GM18511 (cell line): Measurements from ENCODE around the gene ZNF417.
"Not testable (repeated sequence)": the region's sequence is repeated elsewhere in the genome, so short reads cannot be mapped to it uniquely, and the experiment has no call there.

Experiments used
- ATAC-seq: cut with Tn5 transposase; IDR thresholded peaks from one replicate; pipeline ENCODE4 v1.9.1; 2021; ENCODE audit warnings: mild to moderate bottlenecking, moderate library complexity; ENCODE audit not compliant: unreplicated experiment

ZNF417 gene

DNA sequence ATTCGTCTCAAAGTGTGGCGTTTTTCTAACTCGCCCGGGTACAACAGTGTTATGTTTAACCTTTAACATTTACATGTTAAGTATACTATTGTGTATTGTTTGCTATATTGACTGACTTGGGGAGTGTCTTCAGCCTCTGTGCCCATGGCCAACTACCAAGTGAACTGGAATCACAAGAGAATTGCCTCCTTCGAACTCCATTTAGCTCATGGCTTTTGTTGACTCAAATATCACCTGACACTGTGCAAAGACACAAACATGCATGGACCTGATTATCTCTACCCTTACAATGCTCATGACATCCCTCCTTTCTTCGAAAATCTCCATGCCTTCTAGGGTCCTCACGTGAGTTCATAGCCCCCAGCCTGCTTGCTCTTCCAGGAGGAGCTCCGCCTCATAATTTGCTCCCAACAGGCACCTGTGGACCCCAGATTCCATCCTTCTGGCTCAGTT is 28.3 kb downstream of the ZNF417 start:
- no peak for ATAC-seq

DNA sequence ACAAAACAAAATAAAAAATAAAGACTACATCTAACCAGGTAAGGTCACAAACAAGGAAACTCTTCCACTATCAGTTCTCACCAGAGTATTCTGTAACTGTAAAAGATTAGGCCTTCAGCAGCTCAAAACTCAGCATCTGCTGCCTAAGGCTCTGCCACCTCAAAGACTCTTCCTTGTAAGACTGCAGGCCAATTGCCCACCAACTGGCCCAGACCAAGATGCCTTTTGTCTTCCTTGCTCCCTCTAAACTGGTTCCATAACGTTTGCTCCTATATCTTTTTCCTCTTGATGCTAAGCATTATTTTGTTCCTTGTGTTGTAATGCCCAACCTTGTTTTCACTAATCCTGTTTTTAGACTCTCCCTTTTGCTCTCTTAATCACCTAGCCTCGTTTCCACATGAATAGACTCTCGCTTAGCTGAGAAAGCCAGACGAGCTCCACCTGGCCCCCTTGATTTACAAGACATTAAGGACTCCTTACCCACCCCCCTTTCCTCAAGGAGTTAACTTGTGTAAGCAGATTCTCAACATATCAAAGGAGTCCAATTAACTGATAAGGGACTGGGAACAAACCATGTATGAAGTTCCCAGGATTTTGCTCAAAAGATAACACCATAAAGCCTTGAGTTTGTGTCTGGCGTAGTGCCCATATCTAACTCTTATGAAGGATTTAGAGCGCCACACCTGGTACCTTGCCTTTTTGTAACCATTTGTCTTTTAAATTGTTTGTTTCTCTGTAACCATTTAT is 29.0 kb downstream of the ZNF417 start:
- no peak for ATAC-seq

- no peak for ATAC-seq
Observed at GRCh38 chr19:57886046-57886445, 30.3 kb downstream of the ZNF417 start.

DNA sequence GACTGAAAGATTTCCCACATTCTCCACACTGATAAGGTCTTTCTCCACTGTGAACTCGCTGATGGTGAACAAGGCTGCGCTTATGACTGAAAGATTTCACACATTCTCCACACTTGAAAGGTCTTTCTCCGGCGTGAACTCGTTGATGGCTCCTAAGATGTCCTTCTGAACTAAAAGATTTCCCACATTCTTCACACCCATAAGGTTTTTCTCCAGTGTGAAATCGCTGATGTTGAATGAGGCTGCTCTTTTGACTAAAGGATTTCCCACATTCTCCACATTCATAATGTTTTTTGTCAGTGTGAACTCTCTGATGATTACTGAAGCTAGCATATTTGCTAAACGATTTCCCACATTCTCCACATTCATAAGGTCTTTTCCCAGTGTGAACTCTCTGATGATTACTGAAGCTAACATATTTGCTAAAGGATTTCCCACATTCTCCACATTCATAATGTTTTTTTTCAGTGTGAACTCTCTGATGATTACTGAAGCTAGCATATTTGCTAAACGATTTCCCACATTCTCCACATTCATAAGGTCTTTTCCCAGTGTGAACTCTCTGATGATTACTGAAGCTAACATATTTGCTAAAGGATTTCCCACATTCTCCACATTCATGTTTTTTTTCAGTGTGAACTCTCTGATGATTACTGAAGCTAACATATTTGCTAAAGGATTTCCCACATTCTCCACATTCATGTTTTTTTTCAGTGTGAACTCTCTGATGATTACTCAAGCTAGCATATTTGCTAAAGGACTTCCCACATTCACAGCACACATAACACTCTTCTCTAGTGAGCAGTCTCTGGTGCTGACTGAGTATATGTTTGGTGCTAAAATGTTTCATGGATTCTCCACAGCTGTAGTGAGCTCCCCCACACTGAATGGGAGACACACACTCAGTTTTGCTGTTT is 42.3 kb downstream of the ZNF417 start:
- not testable (repeated sequence) for ATAC-seq

- no peak for ATAC-seq
Observed at GRCh38 chr19:57872450-57872849, 43.9 kb downstream of the ZNF417 start.

DNA sequence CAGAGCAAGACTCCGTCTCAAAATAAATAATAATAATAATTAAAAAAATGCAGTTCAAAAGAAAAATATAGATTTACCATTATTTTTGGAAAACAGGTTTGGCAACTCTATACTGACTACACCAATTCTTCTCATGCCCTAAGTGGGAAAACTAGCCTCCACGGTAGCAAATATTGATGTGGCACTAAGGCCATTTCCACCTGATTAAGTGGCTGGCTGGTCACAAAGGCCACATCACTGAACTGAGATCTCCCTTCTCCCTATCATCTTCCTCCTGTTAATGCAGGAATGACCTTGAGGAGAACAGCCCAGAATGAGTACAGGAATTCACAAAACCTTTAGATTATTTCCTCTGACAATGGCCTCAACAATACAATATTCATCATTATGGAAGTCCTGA is 46.2 kb downstream of the ZNF417 start:
- no peak for ATAC-seq

GRCh38 chr19:57869655-57870054 is 46.7 kb downstream of the ZNF417 start:
- not testable (repeated sequence) for ATAC-seq

GRCh38 chr19:57867868-57868492 is 48.4 kb downstream of the ZNF417 start:
- no peak for ATAC-seq
